BJ (cell line): ENCODE measurements around the gene VTA1. TPM values are rescaled to one million over a fixed set of nuclear protein-coding genes. Genes with fewer than 3 reads are reported as not detected.

Experiments
- CTCF ChIA-PET: fragments of 350-600 bp; formaldehyde crosslinking; extraction: SDS; loops from one replicate; lab custom pipeline; 2021; ENCODE audit warnings: antibody characterized with exemption, inconsistent platforms; lab: Yijun Ruan, JAX
- POLR2A ChIA-PET: fragments of 300-600 bp; sonication (Branson Sonifier 250); formaldehyde crosslinking; extraction: SDS; loops from one replicate; lab custom pipeline; 2021; ENCODE audit warnings: antibody characterized with exemption; lab: Charles Lee
- DNase-seq: peaks from one replicate; pipeline ENCODE4 v3.0.0-alpha.2; 2011; ENCODE audit warnings: low read depth
- H3K27me3 ChIP-seq: 2 replicates; pipeline ENCODE4 v1.6.0; 2011; ENCODE audit warnings: low read length; ENCODE audit not compliant: control insufficient read depth, insufficient read depth
- H3K36me3 ChIP-seq: 2 replicates; pipeline ENCODE4 v1.5.1; 2011; ENCODE audit warnings: low read length; ENCODE audit not compliant: control insufficient read depth, insufficient read depth
- H3K4me3 ChIP-seq: 2 replicates; pipeline ENCODE4 v1.5.1; 2011; ENCODE audit warnings: low read depth, mild to moderate bottlenecking, control low read depth, low read length
- polyA plus RNA-seq: library from polyadenylated mRNA; depleted of rRNA; stranded (reverse); fragments of >200 nt; gene quantifications from 2 replicates; pipeline ENCODE4 v1.2.3, GENCODE V29; 2011
- TF ChIP-seq, protein P1 (sequence below): IDR thresholded peaks from 2 replicates; pipeline ENCODE4 v1.5.1; 2011; ENCODE audit warnings: low read depth, mild to moderate bottlenecking, control low read depth, inconsistent platforms, low read length, moderate library complexity; ENCODE audit not compliant: insufficient read depth

VTA1 gene
- polyA plus RNA-seq, 1 experiment, result 66.7 TPM

DNA sequence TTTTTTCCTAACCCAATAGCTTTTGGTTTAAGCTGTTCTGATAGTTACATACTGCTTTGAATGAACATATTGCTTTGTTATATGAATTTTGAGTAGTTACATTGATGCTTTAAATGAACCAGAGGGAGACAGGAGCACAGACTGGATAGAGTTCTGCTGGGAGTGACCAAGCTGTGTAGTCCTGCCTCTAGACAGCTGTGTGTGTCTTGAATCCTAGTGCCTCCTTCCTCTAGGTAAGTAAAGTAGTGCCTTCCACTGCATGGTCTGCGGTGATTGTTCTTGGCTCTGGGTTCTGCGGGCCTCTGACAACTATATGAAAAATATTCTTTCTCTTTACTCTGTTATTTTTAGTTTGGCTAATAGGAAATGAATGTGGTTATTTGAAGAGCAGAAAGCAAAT, 108.7 kb downstream of the VTA1 start:
- TF ChIP-seq, protein P1, sequence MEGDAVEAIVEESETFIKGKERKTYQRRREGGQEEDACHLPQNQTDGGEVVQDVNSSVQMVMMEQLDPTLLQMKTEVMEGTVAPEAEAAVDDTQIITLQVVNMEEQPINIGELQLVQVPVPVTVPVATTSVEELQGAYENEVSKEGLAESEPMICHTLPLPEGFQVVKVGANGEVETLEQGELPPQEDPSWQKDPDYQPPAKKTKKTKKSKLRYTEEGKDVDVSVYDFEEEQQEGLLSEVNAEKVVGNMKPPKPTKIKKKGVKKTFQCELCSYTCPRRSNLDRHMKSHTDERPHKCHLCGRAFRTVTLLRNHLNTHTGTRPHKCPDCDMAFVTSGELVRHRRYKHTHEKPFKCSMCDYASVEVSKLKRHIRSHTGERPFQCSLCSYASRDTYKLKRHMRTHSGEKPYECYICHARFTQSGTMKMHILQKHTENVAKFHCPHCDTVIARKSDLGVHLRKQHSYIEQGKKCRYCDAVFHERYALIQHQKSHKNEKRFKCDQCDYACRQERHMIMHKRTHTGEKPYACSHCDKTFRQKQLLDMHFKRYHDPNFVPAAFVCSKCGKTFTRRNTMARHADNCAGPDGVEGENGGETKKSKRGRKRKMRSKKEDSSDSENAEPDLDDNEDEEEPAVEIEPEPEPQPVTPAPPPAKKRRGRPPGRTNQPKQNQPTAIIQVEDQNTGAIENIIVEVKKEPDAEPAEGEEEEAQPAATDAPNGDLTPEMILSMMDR, result no peak
- POLR2A ChIA-PET, result no interaction called here
- Histone ChIP-seq H3K27me3 (no peaks in the 10 kb centered on the region), H3K36me3 (no peaks in the 10 kb centered on the region), H3K4me3 (no peak overlapping the region)
- DNase-seq, result no peak
- CTCF ChIA-PET, result interaction anchor here (0.7 to 1.5 kb wide), 5 partner anchors 13 to 1349 kb away, joined by 3 to 4 read pairs (median 3); partner anchors contain the start of genes NMBR and VTA1

DNA sequence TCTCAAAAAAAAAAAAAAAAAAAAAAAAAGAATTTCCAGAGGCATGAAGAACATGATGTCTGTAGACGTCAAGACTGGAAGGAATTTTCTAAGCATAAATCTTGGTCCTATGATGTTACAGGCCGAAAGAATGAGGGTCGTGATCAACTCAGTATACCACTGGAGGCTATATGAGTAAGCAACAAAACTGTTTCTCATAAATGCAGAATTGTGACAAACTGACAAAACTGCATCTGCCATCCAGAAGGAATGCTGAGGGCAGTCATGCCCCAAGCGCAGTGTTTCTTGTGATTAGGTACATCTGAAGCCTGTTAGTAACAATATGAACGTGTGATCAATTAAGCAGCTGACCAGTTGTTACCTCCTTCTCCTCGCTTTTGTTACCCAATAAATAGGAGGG, 111.2 kb downstream of the VTA1 start:
- ChIA-PET CTCF (no interaction called here), POLR2A (no interaction called here)
- Histone ChIP-seq H3K36me3 (no peaks in the 10 kb centered on the region), H3K27me3 (no peaks in the 10 kb centered on the region), H3K4me3 (no peak overlapping the region)
- TF ChIP-seq, protein P1, result no peak
- DNase-seq, result no peak

DNA sequence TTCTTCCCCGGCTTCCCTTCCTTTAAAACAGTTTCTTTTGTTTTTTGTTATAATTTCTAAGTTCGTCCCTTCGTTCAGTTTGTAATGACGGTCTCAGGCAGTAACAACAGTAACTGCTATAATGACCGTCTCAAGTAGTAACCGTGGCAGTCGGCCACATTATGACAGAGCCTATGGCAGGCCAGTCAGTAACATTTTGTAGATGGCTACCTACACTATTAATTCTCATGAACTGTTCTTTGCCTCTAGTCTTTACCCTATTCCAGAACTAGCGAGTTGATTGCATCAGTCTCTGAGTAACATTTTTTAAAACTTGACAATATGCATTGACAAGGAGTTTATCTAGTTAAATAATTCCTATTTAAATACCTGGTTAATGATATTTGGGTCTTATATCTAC, 111.7 kb downstream of the VTA1 start:
- Histone ChIP-seq H3K27me3 (no peaks in the 10 kb centered on the region), H3K36me3 (no peaks in the 10 kb centered on the region), H3K4me3 (no peak overlapping the region)
- CTCF ChIA-PET, result no interaction called here
- TF ChIP-seq, protein P1, result no peak
- POLR2A ChIA-PET, result no interaction called here
- no peak for DNase-seq

DNA sequence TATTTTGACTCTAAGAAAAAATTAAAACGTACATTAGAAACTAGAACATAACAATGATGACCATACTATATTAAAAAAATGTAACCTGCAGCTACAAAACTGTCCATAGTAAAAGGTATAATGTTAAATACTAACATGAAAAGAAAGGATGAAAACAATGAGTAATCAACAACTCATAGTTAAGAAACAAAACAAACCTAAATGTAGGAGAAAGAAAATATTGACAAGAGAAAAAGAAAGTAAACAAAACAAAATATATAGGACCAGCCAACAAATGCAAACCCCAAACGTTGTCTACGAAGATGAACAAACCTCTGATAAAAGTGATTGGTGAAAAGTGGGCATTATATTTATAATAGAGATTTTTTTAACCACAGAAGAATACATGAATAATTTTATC, 113.7 kb downstream of the VTA1 start:
- TF ChIP-seq, protein P1, result no peak
- POLR2A ChIA-PET, result no interaction called here
- Histone ChIP-seq H3K36me3 (no peaks in the 10 kb centered on the region), H3K27me3 (no peaks in the 10 kb centered on the region), H3K4me3 (no peak overlapping the region)
- DNase-seq, result no peak
- CTCF ChIA-PET, result no interaction called here

DNA sequence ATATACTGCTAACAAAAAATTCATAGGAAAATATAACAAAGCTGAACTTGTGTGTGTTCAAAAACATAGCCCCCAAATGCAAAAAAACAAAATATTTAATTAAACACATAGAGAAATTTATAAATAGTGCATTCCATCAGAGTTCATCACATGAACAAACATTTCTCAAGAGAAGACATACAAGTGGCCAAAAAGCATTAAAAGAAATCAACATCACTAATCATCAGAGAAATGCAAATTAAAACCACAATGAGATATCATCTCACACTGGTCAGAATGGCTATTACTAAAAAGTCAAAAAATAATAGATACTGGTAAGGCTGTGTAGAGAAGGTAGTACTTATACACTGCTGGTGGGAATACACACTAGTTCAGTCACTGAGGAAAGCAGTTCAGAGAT, 115.2 kb downstream of the VTA1 start:
- ChIA-PET POLR2A (no interaction called here), CTCF (no interaction called here)
- Histone ChIP-seq H3K4me3 (no peak overlapping the region), H3K36me3 (no peaks in the 10 kb centered on the region), H3K27me3 (no peaks in the 10 kb centered on the region)
- no peak for DNase-seq
- TF ChIP-seq, protein P1, result no peak
